GM21723 (cell line): Measurements from ENCODE around the gene NDUFV3.
"Not testable (repeated sequence)": the region's sequence is repeated elsewhere in the genome, so short reads cannot be mapped to it uniquely, and the experiment has no call there.

Experiments
- ATAC-seq: cut with Tn5 transposase; IDR thresholded peaks from one replicate; pipeline ENCODE4 v1.9.1; 2021; ENCODE audit warnings: mild to moderate bottlenecking, moderate library complexity; ENCODE audit not compliant: unreplicated experiment

Gene NDUFV3

DNA sequence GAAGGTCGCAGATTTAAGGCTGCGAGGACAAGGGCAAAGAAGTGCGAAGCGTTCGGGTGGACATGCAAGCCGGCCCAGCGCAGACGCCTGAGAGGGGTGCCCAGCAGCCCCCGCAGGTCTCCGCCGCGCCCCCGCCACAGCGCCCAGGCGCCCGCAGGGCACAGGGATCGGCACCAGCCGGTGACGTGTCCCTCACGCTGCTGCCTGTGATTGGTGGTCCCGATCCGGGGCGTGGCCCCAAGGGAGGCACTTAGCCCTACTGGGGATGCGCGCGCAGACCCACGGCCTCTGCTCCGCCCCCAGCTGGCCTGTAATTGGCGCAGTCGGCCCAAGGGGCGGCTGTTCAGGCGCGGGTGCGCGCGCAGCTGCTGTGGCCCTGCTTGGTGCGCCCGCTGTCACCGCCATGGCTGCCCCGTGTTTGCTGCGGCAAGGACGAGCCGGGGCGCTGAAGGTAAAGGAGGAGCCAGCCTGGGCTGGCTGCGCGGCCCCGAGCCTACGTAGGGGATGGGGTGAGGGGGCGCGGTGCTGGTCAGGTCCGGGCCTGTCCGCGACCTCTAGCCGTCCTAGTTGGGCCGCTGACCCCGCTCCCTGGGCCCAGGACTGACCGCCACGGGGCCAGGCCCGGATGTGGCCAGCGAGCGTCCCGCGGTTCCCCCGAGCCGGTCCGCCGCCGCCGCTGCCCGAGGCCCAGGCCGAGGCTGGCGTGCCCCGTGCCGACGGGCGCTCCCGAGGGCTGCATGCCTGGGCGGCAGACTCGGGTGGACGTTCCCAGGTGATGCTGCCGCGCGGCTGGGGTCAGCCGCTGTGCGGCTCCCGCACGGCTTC, at the start of gene NDUFV3:
Gene NDUFV3, plus strand, starts transcription at position 379 of the 825 bp plus-strand sequence. Its CDS starts 25 bp downstream, at position 404.
- ATAC-seq, result peak; percentile 88

DNA sequence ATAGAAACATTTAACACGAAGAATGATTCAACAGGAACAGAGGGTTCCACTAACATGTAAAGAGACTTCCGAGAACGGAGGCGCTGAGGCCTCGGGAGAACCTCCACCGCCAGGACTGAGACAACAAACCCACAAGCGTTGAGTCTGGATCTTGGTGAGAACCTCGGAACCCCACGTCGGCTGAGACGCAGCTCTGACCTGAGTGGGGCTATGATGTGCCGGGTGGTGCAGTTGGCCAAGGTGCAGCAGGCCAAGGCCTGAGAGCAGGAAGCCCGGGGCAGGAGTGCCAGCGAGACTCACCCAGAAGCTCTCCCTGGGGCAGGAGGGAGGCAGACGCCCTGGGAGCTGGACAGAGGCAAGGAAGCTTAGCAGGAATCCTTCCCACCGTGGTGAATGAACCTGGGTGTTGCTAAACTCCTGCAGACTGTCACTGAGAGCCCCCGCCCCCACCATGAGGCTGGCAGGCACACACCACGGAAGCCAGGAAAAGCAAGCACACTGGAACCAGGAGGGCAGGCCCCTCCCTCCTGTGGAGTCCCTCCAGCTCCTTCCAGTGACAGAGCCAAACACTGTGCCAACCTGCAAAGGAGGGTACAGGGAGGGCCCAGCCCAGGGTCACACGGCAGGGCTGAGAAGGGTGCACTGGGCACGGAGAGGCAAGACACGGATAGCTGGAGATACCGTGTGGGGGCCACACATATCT, 48.5 kb upstream of the NDUFV3 start:
- ATAC-seq, result no peak

GRCh38 chr21:42845296-42845965, 47.7 kb upstream of the NDUFV3 start:
- no peak for ATAC-seq

DNA sequence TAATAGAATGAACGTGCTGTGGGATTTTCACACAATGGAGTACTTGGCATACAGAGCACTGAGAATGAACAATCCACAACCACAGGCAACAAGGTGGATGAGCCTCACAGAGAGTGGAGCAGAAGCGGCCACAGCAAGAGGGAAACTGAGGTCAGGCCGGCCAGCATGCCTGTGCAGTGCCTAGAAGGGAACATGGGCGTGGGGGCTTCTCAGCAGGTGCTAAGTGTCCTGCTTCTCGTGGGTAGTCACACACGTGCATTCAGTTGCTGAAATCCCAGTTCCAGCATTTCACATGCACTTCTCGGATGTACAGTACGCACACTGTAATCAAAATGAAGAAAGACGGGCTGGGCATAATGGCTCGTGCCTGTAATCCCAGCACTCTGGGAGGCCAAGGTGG, 46.9 kb upstream of the NDUFV3 start:
- ATAC-seq, result no peak

- ATAC-seq, result no peak
These were observed 45.9 kb upstream of the NDUFV3 start for GRCh38 chr21:42847051-42847707.

DNA sequence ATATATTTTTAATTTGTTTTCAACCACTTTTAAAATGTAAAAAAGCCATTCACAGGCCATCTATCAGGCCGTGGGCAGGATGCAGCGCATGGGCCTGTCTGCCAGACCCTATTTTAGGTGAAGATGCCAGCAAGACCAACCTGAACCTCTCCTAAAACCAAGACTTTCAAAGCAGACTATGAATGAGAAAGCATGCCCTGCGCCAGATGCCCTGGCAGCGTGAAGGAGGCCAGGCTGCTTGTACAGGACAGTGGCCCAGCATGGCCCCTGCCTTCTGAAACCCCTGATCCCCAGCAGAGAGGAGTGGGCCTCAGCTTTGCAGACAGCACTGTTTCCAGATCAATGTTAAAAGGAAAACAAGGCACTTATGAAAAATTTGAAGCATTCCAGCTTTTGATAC, 45.4 kb upstream of the NDUFV3 start:
- no peak for ATAC-seq

GRCh38 chr21:42848144-42848931, 44.8 kb upstream of the NDUFV3 start:
- ATAC-seq, result not testable (repeated sequence)

GRCh38 chr21:42848932-42849758, 44.0 kb upstream of the NDUFV3 start:
- no peak for ATAC-seq

DNA sequence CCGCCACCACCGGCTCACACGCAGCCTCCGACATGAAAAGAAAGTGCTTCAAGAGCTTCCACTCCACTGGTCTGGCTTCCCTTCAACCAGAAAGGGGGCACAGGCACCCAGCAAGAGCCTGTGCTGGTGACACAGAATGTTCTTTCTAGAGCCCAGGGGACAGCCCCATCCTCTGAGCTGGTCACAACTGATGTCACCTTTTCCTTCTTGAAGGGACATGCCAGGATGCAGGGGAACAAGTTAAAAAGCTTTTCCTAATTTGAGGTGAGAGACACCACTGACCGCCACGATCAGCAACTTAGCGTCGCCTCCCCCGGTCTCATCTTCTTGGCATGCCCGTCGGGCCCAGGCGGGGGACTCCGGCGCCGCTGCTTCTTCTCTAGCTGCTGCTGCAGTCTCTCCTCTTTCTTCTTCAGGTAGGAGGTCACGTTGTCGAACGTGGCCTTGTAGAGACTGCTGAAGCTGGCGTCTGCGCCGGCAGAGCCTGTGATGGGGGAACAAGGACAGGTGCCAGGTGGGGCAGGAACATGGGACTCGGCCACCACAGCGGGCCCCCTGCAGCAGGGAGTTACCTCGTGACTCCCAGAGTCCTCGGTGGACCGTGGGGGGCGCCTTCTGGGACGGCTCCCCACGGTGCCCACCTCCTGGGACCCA, 43.2 kb upstream of the NDUFV3 start:
- ATAC-seq, result no peak

DNA sequence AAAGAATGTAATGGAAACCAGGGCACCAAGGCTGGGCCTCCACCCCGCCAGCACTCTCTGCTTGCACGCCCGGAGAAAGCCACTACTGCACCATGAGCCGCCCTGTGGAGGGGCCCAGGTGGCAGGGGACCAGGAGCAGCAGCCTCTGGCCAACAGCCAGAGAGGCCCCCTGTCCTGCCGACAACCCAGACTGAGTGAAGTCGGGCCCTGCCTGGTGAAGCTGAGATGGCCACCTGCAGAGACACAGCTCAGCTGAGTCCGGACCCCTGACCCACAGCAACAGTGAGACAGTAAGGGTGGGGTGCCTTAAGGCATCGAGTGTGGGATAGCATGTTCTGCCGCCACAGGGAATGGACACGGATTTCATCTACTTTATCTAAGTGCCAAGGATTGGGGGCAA, 42.6 kb upstream of the NDUFV3 start:
- no peak for ATAC-seq

- no peak for ATAC-seq
These were observed 42.2 kb upstream of the NDUFV3 start for GRCh38 chr21:42850866-42851391.

DNA sequence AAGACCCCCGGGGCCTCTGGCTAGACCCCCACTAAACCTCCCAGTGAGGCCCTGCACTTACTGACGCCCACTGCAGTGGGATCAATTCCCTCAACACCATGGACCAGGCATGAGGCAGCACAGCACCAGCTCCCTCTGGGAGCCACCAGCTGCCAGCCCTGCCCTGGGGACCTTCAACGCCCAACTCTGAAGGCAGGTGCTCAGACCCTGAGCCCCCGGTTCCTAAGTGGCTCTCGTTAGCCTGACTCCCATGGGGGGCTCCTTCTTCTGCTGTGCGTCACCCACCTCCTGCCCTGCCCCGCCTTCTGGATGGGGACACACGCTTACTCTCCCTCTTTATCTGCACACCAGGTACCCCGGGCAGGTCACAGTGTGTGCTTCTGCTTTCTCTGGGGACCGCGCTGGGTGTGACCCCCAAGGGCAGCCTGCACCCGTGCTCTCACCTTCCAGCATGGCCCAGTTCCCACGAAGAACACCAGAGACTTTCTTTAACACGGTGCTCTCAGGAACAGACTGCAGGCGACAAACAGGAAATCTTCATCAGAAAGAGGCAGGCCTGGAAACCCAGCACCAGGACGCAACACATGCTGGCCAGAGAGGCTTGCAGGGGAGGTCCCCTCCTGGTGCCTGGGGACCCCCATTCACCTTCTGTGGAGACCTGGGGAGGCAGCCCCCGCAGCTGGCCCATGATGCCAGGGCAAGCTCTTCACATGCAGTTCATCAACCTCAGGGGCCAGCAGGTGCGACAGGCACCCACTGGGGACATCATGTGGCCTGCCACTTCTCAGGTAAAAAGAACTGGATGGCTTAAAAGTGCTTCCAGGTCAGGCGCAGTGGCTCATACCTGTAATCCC, 41.1 kb upstream of the NDUFV3 start:
- ATAC-seq, result no peak

DNA sequence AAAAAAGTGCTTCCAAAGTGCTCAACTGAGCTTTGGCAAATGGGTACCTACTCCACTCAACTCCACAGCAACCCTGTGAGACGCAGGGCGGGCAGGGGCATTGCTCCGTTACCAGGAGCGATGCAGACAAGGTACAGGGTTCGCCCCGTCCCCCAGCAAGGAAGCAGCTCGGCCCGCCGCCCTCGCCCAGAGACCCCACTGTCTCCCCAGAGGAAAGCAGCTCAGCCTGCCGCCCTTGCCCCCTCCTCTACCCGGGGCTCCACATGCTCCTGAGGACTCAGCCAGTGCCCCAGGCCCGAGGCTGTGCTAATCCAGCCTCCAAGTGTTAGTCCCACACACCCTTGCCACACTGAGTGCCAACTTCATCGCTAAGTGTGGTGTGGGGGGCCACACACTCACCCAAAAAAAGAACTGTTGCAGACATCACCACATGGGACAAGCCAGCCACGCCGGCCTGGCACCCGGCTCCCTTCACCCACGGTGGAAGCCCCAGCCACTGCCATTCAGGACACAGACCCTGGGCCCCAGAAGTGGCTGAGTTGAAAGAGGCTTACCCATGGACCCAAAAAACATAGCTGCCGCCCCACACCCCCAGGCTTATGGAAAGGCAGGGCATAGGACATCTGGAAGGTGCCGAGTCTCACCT, 40.1 kb upstream of the NDUFV3 start:
- ATAC-seq, result no peak

- ATAC-seq, result no peak
These were observed 39.5 kb upstream of the NDUFV3 start for GRCh38 chr21:42853621-42854020.

DNA sequence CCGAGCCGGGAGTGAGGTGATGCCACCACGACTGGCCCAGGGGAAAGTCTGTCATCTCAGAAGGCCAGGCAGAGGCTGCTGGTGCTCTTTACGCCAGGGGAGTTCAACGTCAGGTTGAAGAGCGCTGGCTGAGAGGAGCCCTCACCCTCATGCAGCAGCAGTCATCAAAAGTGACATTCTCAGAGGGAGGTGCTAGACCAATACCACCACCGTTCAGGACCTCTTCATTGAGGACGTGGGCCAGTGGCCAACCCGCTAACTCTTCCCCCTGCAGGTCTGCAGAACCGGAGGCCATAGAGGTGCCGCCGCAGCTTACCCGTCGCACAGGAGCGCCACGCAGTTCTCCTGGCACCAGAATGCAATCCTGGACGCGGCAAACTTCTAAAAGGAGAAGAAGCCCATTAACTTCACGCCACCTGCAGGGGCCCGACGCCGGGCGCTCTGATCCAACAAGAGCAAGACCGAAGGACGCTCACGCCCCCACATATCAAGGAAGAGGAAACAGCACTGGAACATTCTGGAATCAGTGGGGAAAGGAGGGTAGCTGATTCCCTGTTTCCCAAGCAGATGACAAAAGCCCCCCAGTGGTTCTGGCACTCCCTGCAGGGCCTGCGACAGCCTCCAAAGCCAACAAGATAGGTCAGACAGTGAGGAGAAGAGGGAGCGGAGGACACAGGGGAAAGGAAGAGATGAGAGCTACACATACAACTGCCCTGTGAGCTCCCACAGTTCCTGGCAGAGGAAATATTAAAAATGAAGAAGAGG, 38.7 kb upstream of the NDUFV3 start:
- ATAC-seq, result no peak

DNA sequence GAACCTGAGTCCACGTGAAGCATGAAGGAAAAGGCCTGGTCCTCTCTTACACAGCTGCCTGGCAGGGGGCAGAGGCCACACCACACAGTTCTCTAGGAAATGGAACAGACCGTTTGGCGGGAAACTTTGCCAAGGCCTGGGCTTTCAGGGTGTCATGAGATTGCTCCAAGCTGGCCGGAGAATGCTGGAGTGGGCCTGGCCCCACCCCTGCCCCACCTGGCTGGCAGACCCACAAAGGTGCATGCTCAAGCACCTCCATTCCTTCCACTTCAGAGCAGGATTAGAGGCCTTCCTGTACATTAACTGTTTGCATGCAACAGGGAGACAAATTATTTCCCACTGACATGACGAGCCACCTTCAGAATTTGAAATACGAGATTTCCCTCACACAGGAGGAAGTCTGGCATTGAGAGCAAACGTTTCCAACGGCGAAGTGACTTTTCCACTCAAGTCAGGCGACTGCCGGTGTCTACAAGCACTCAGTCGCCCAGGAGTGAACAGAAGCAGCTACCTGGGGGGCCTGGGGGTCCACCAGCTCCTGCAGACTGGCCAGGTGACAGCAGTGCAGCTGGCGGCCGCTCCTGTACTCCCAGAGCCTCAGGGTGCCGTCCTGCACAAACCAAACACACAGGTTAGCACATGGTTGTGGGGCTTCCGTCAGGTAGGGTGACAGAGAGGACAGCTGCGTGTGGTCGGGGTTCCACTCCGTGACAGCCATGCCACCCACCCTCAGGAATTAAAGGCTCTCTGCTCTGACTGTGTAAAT, 37.8 kb upstream of the NDUFV3 start:
- ATAC-seq, result no peak
